Measurements from ENCODE around the gene KRTAP1-3.
"Not testable (repeated sequence)": the region's sequence is repeated elsewhere in the genome, so short reads cannot be mapped to it uniquely, and the experiment has no call there.

DNA sequence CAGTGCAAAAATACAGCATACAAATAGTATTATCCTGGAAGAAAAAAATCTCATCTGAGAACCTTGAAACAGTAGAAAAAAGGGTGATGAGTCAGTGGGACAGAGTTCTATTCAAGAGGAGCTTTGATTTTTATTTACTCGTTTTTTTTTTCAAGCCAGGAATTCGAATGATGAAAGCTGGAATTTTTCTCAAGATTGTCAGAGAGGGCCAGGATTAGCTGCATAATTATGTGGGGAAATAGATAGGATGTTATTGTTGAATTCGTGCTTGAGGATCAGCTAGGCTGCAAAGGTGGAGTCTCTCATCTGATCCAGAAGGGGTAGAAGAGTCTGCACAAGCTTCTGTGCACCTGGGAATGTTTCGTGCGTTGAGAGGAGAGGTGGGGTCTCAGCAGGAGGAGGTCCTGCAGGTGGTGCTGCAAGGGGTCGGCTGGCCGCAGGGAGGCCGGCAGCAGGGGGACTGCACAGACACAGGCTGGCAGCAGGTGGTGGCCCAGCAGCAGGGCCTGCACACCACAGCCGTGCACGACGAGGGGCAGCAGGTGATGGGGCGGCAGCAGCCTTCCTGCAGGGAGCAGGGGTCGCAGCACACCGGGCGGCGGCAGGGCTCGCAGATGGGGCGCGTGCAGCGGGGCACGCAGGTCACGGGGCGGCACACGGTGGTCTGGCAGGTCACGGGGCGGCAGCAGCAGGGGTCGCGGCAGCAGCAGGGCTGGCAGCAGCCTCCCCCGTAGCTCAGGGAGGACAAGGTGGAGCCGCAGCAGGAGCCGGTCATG lies 24.8 kb upstream of the KRTAP1-3 start:
- TF ChIP-seq, protein P1, sequence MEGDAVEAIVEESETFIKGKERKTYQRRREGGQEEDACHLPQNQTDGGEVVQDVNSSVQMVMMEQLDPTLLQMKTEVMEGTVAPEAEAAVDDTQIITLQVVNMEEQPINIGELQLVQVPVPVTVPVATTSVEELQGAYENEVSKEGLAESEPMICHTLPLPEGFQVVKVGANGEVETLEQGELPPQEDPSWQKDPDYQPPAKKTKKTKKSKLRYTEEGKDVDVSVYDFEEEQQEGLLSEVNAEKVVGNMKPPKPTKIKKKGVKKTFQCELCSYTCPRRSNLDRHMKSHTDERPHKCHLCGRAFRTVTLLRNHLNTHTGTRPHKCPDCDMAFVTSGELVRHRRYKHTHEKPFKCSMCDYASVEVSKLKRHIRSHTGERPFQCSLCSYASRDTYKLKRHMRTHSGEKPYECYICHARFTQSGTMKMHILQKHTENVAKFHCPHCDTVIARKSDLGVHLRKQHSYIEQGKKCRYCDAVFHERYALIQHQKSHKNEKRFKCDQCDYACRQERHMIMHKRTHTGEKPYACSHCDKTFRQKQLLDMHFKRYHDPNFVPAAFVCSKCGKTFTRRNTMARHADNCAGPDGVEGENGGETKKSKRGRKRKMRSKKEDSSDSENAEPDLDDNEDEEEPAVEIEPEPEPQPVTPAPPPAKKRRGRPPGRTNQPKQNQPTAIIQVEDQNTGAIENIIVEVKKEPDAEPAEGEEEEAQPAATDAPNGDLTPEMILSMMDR (IDR thresholded peaks at IDR 0.05 in 4 of 5, conservative IDR thresholded peaks at IDR 0.05 in 1 of 5), result not testable (repeated sequence)
- not testable (repeated sequence) for TF ChIP-seq POLR2A (IDR thresholded peaks at IDR 0.05)
